A673 (cell line): ENCODE results near the gene ASB10. TPM values are rescaled to one million over a fixed set of nuclear protein-coding genes. Genes with fewer than 3 reads are reported as not detected.

Experiments used
- BruUV-seq: library from RNA; stranded (reverse); fragments of 400-500 nt; replicated peaks from 2 replicates; lab custom pipeline; 2021; lab: Mats Ljungman, UMichigan
- CTCF ChIA-PET: fragments of 300-600 bp; sonication (Branson Sonifier 250); formaldehyde crosslinking; loops from one replicate; lab custom pipeline; 2022; ENCODE audit warnings: antibody characterized with exemption; lab: Charles Lee
- POLR2A ChIA-PET: fragments of 300-600 bp; sonication (Branson Sonifier 250); formaldehyde crosslinking; loops from one replicate; lab custom pipeline; 2022; ENCODE audit warnings: antibody characterized with exemption; ENCODE audit not compliant: low non-redundant PET; lab: Charles Lee
- DNase-seq: peaks from one replicate; pipeline ENCODE4 v3.0.0-alpha.2; 2015; ENCODE audit warnings: low spot score
- H3K27ac ChIP-seq: fragments of 200-600 bp; sonication (generic); 2 replicates; pipeline ENCODE4 v1.5.1; 2016; ENCODE audit warnings: mixed run types, low read depth, mild to moderate bottlenecking, mixed read lengths, antibody characterized with exemption, low read length; ENCODE audit not compliant: poor library complexity, severe bottlenecking
- H3K27me3 ChIP-seq: fragments of 200-600 bp; sonication (generic); replicated peaks from 2 replicates; pipeline ENCODE4 v1.6.1; 2017; ENCODE audit warnings: mixed run types, low read depth, mild to moderate bottlenecking, mixed read lengths, antibody characterized with exemption, low read length; ENCODE audit not compliant: insufficient read depth, poor library complexity
- H3K36me3 ChIP-seq: fragments of 200-600 bp; sonication (generic); 2 replicates; pipeline ENCODE4 v1.6.1; 2016; ENCODE audit warnings: mixed run types, mild to moderate bottlenecking, mixed read lengths, antibody characterized with exemption, low read length; ENCODE audit not compliant: insufficient read depth, poor library complexity, severe bottlenecking
- H3K4me1 ChIP-seq: fragments of 200-600 bp; sonication (generic); 2 replicates; pipeline ENCODE4 v1.6.1; 2017; ENCODE audit warnings: mixed run types, mild to moderate bottlenecking, mixed read lengths, antibody characterized with exemption, low read length; ENCODE audit not compliant: insufficient read depth, poor library complexity, severe bottlenecking
- H3K4me3 ChIP-seq: fragments of 200-600 bp; sonication (generic); 2 replicates; pipeline ENCODE4 v1.5.1; 2016; ENCODE audit warnings: low read depth, mixed run types, mild to moderate bottlenecking, mixed read lengths, low read length; ENCODE audit not compliant: poor library complexity, severe bottlenecking
- H3K9me3 ChIP-seq: fragments of 200-600 bp; sonication (generic); 2 replicates; pipeline ENCODE4 v1.6.1; 2016; ENCODE audit warnings: mixed run types, low read depth, mild to moderate bottlenecking, mixed read lengths, antibody characterized with exemption, low read length; ENCODE audit not compliant: poor library complexity, severe bottlenecking
- EZH2 ChIP-seq: fragments of 200-600 bp; sonication (generic); IDR thresholded peaks from 2 replicates; pipeline ENCODE4 v1.6.1; 2017; ENCODE audit warnings: borderline replicate concordance, low read depth, mild to moderate bottlenecking, mixed read lengths, antibody characterized with exemption, low read length; ENCODE audit not compliant: poor library complexity, severe bottlenecking
- intact Hi-C: fragments of 100-400 bp; cut with micrococcal nuclease; formaldehyde crosslinking; loops from one replicate; pipeline ENCODE4 v1.10.0; 2022; ENCODE audit not compliant: unreplicated experiment
- total RNA-seq: library from RNA; stranded (reverse); gene quantifications from 2 replicates; pipeline ENCODE4 v1.2.3, GENCODE V29; 2021
- TF ChIP-seq, protein P1 (sequence below): fragments of 300-800, 200-600 bp; sonication (generic); conservative IDR thresholded peaks from 2 replicates; pipeline ENCODE4 v1.5.1; 2017; ENCODE audit warnings: low read depth, mild to moderate bottlenecking, antibody characterized with exemption, low read length, moderate library complexity, mixed read lengths

ASB10 gene
- total RNA-seq, 1 experiment from 2014 or later = not detected

- BruUV-seq = no TSS peak
- POLR2A ChIA-PET = no interaction called here
These were observed 44.0 kb upstream of the ASB10 start for GRCh38 chr7:151231080-151231479.

GRCh38 chr7:151229249-151229648, 42.2 kb upstream of the ASB10 start:
- intact Hi-C loops = loop anchor here (5.0 kb wide), 1 partner anchor 107 kb away; no protein-coding TSS in a partner anchor
- CTCF ChIA-PET = no interaction called here
- POLR2A ChIA-PET = interaction anchor here (0.7 kb wide), 1 partner anchor 158 kb away, joined by 5 read pairs; no protein-coding TSS in a partner anchor
- Histone ChIP-seq H3K4me1 (peaks cover 17% of the 10 kb centered on the region), H3K27ac (no peak overlapping the region), H3K4me3 (no peak overlapping the region), H3K36me3 (peaks cover 11% of the 10 kb centered on the region), H3K27me3 (no peaks in the 10 kb centered on the region), H3K9me3 (no peaks in the 10 kb centered on the region)
- TF ChIP-seq EZH2 = no peak
- TF ChIP-seq, protein P1, sequence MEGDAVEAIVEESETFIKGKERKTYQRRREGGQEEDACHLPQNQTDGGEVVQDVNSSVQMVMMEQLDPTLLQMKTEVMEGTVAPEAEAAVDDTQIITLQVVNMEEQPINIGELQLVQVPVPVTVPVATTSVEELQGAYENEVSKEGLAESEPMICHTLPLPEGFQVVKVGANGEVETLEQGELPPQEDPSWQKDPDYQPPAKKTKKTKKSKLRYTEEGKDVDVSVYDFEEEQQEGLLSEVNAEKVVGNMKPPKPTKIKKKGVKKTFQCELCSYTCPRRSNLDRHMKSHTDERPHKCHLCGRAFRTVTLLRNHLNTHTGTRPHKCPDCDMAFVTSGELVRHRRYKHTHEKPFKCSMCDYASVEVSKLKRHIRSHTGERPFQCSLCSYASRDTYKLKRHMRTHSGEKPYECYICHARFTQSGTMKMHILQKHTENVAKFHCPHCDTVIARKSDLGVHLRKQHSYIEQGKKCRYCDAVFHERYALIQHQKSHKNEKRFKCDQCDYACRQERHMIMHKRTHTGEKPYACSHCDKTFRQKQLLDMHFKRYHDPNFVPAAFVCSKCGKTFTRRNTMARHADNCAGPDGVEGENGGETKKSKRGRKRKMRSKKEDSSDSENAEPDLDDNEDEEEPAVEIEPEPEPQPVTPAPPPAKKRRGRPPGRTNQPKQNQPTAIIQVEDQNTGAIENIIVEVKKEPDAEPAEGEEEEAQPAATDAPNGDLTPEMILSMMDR = no peak
- no peak for DNase-seq
- no TSS peak for BruUV-seq

More at GRCh38 chr7:151231080-151231479, 44.0 kb upstream of the ASB10 start:
- intact Hi-C loops = loop anchor here (5.0 kb wide), 1 partner anchor 174 kb away; the partner anchor contains the start of genes CDK5 and SLC4A2
- no peak for TF ChIP-seq EZH2
- TF ChIP-seq, protein P1 = no peak
- no peak overlapping the region for H3K4me3 ChIP-seq
- no peaks in the 10 kb centered on the region for H3K27me3 ChIP-seq
- H3K27ac ChIP-seq = no peak overlapping the region
- no peaks in the 10 kb centered on the region for H3K9me3 ChIP-seq
- DNase-seq = no peak
- peaks cover 18% of the 10 kb centered on the region for H3K4me1 ChIP-seq
- CTCF ChIA-PET = no interaction called here
- H3K36me3 ChIP-seq = peaks cover 11% of the 10 kb centered on the region

DNA sequence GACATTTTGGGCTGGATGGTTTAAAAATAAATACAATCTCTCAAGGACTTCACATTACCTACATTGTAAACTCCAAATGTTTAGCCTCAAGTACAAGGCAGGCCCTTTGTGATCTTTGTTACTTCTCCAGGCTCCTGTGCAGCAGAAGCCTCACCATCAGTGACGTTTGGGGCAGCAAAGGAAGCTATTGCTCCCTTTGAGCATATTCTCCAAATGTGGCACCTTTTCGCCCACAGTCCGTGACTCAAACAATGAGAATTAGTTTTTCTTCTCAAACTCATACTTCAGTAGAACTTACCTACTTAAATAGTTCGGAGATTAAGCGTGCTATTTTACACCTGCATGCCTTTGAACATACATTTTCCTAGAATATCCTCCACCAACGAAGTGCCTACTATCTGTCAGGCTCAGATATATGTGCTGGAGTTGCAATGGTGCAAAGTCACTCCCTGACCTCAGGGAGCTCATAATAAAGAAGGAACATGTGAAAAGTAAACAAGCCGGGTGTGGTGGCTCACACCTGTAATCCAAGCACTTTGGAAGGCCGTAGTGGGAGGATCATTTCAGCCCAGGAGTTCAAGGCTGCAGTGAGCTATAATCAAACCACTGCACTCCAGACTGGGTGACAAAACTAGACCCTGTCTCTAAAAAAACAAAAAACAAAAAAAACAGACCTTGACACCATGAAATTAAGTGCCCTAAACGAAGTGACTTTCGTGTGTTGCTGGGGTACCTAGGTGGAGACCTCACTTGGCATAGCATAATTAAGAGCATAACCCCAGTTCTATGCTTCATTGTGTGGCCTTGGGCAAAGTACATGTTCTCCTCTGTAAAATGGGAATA, 41.2 kb upstream of the ASB10 start:
- no TSS peak for BruUV-seq
- H3K27ac ChIP-seq = peak overlapping the region; percentile 74
- DNase-seq = no peak
- H3K4me3 ChIP-seq = peak overlapping the region; percentile 81
- H3K27me3 ChIP-seq = no peaks in the 10 kb centered on the region
- peaks cover 12% of the 10 kb centered on the region for H3K4me1 ChIP-seq
- TF ChIP-seq, protein P1 = no peak
- TF ChIP-seq EZH2 = no peak
- peaks cover 21% of the 10 kb centered on the region for H3K36me3 ChIP-seq
- ChIA-PET CTCF (interaction anchor here (1.4 kb wide), 1 partner anchor 16 kb away, joined by 5 read pairs; no protein-coding TSS in a partner anchor), POLR2A (no interaction called here)
- no peaks in the 10 kb centered on the region for H3K9me3 ChIP-seq
- intact Hi-C loops = loop anchor here (5.0 kb wide), 1 partner anchor 106 kb away; no protein-coding TSS in a partner anchor
